Esophagus mucosa (tissue), 1 donor: ENCODE results near the gene TMEM258. TPM values are rescaled to one million over a fixed set of nuclear protein-coding genes. Genes with fewer than 3 reads are reported as not detected.

ENCODE experiments used
- total RNA-seq: library from RNA; stranded (reverse); gene quantifications from one replicate; pipeline ENCODE4 v1.2.4, GENCODE V29; 2023
- donor health status: DM: yes; HTN: yes; CAD: no.

Gene TMEM258
- total RNA-seq, 1 donor from 2014 or later = 90.9 TPM

Other genes with a start within 250 kb of the TMEM258 start
- 3.6 TPM for gene SYT7, start 211.5 kb downstream of the TMEM258 start, total RNA-seq
- gene DAGLA, start 112.2 kb downstream of the TMEM258 start, total RNA-seq = 2.3 TPM
- gene MYRF, start 40.0 kb downstream of the TMEM258 start, total RNA-seq = 0.88 TPM
- 18.7 TPM for gene FEN1, start 312 bp upstream of the TMEM258 start, total RNA-seq
- 7.5 TPM for gene FADS1, start 24.4 kb upstream of the TMEM258 start, total RNA-seq
- 43.3 TPM for gene FADS2, start 35.7 kb upstream of the TMEM258 start, total RNA-seq
- 3.0 TPM for gene FADS3, start 98.9 kb upstream of the TMEM258 start, total RNA-seq
- gene RAB3IL1, start 125.0 kb upstream of the TMEM258 start, total RNA-seq = 0.88 TPM
- gene BEST1, start 157.8 kb upstream of the TMEM258 start, total RNA-seq = 0.44 TPM
- 911 TPM for gene FTH1, start 175.0 kb upstream of the TMEM258 start, total RNA-seq